Skeletal muscle tissue (tissue), 4 donors: ENCODE data around the gene IPPK. TPM values are rescaled to one million over a fixed set of nuclear protein-coding genes. Genes with fewer than 3 reads are reported as not detected.
"Not testable (repeated sequence)": the region's sequence is repeated elsewhere in the genome, so short reads cannot be mapped to it uniquely, and the experiment has no call there.

Experiments
- H3K27ac ChIP-seq: one replicate; pipeline ENCODE4 v1.7.0; 2013; ENCODE audit warnings: mild to moderate bottlenecking, low read depth, low read length, inconsistent platforms
- H3K27me3 ChIP-seq, 3 donors: one replicate each; pipeline ENCODE4 v1.7.0; 2013; ENCODE audit warnings: low read length in 3 of 3; ENCODE audit not compliant: control insufficient read depth in 3 of 3, insufficient read depth in 3 of 3
- H3K36me3 ChIP-seq, 3 donors: one replicate each; pipeline ENCODE4 v1.7.0; 2013; ENCODE audit warnings: low read length in 3 of 3; ENCODE audit not compliant: control insufficient read depth in 3 of 3, insufficient read depth in 3 of 3
- H3K4me1 ChIP-seq, 3 donors: one replicate each; pipeline ENCODE4 v1.7.0; 2013; ENCODE audit warnings: low read length in 3 of 3, mild to moderate bottlenecking in 3 of 3; ENCODE audit not compliant: control insufficient read depth in 3 of 3, insufficient read depth in 3 of 3
- H3K4me3 ChIP-seq, 3 donors: one replicate each; pipeline ENCODE4 v1.7.0; 2013; ENCODE audit warnings: low read length in 3 of 3
- H3K9ac ChIP-seq, 3 donors: one replicate each; pipeline ENCODE4 v1.7.0; 2013; ENCODE audit warnings: low read length in 3 of 3, mild to moderate bottlenecking in 3 of 3, moderate library complexity in 2 of 3, low read depth in 1 of 3
- H3K9me3 ChIP-seq, 3 donors: one replicate each; pipeline ENCODE4 v1.7.0; 2013; ENCODE audit warnings: low read length in 3 of 3; ENCODE audit not compliant: control insufficient read depth in 3 of 3
- total RNA-seq: library from RNA; depleted of rRNA; stranded (reverse); fragments of >200 nt; gene quantifications from one replicate; pipeline ENCODE4 v1.2.3, GENCODE V29; 2014
- donor health status: Osteomylitis.

Gene IPPK
- total RNA-seq, 1 donor from 2014 or later = 6.3 TPM

DNA sequence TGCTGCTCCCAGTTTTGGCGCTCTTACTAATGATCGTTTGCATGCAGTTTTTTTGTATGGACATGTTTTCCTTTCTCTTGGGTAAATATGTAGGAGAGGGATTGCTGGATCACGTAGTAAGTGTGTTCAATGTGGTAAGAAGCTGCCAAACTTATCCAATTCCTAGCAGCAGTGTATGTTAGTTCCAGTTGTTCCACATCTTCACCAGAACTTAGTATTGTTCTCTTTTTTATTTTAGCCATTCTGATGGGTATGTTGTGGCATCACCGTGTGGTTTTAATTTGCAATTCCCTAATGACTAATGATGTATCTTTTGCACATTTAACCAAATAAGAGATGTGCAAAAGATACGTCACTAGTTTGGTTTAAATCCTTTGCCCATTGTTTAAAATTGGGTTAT is 65.9 kb downstream of the IPPK start:
- H3K36me3 ChIP-seq = no peaks in the 10 kb centered on the region
- no peaks in the 10 kb centered on the region for H3K27me3 ChIP-seq
- peaks cover 0 to 3% (median 0%) of the 10 kb centered on the region in 3 donors for H3K9me3 ChIP-seq
- H3K4me3 ChIP-seq = no peak overlapping the region
- H3K9ac ChIP-seq = no peak overlapping the region
- H3K4me1 ChIP-seq = peaks cover 20 to 37% (median 27%) of the 10 kb centered on the region in 3 donors
- H3K27ac ChIP-seq = no peak overlapping the region

DNA sequence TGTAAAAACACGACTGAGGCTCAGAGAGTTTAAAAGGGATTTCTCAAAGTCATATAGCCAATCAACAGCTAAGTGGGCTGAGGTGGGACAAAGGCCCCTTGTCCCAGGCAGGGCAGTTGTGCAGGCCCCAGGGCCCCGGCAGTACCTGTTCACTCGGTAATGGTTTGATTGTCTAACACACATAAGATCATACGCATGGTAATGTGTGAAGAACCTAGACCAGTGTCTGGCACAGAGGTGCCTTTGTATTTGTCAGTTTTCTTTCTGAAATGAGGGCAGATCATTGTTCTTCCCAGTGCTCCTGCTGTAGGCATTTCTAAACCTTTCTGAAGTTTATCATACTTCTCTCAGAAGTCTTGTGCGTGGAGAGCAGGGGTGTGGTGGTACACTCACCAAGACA is 66.8 kb downstream of the IPPK start:
- Histone ChIP-seq H3K27ac (no peak overlapping the region), H3K9me3 (peaks cover 0 to 3% (median 0%) of the 10 kb centered on the region in 3 donors), H3K27me3 (no peaks in the 10 kb centered on the region), H3K9ac (no peak overlapping the region), H3K4me3 (no peak overlapping the region), H3K36me3 (no peaks in the 10 kb centered on the region), H3K4me1 (peaks cover 12 to 32% (median 21%) of the 10 kb centered on the region in 3 donors)

DNA sequence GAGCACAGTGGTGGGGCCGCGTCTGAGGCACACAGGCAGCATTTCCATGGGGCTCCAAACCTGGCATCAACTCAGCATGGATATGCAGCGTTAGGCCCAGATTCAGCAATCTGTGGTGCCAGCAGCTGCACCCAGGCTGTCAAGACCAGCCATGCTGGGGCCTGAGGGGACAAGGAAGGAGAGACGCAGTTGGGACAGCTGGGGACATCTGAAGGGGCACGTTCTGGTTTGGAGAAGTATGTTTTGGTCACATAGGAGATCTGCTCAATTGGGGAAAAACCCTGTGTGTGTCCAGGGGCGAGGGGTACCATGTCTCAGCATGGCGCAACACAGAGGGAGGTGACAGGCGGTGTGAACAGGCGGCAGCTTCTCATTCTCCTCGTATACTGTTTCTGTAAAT is 67.5 kb downstream of the IPPK start:
- Histone ChIP-seq H3K27ac (peak overlapping the region; percentile 79), H3K27me3 (no peaks in the 10 kb centered on the region), H3K9me3 (peaks cover 0 to 3% (median 0%) of the 10 kb centered on the region in 3 donors), H3K4me3 (no peak overlapping the region), H3K9ac (no peak overlapping the region), H3K36me3 (no peaks in the 10 kb centered on the region), H3K4me1 (peaks cover 7 to 27% (median 16%) of the 10 kb centered on the region in 3 donors)

DNA sequence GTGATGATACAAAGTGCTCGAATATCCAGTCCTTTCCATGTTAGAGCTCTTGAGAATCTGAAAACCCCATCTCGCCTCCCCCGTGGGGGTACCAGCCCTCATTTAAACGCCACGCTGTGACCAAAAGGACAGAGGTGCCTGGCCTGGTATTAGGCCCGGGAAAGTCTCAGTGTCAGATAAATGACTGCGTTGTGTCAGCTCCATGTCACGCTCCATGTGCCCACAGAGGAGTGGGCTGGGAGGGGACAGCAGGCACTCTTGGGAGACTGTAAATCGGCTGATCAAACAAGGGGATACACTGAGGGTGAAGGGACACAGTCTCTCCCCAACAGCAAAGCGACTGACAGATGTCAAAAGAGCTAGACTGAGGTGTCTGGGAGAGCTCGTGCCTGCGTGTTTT is 68.5 kb downstream of the IPPK start:
- peak overlapping the region in 1 of 3 donors; percentile 16 for H3K9ac ChIP-seq
- peaks cover 7 to 23% (median 16%) of the 10 kb centered on the region in 3 donors for H3K4me1 ChIP-seq
- H3K27me3 ChIP-seq = no peaks in the 10 kb centered on the region
- no peak overlapping the region for H3K4me3 ChIP-seq
- peaks cover 0 to 3% (median 0%) of the 10 kb centered on the region in 3 donors for H3K9me3 ChIP-seq
- no peaks in the 10 kb centered on the region for H3K36me3 ChIP-seq
- peak overlapping the region; percentile 79 for H3K27ac ChIP-seq

DNA sequence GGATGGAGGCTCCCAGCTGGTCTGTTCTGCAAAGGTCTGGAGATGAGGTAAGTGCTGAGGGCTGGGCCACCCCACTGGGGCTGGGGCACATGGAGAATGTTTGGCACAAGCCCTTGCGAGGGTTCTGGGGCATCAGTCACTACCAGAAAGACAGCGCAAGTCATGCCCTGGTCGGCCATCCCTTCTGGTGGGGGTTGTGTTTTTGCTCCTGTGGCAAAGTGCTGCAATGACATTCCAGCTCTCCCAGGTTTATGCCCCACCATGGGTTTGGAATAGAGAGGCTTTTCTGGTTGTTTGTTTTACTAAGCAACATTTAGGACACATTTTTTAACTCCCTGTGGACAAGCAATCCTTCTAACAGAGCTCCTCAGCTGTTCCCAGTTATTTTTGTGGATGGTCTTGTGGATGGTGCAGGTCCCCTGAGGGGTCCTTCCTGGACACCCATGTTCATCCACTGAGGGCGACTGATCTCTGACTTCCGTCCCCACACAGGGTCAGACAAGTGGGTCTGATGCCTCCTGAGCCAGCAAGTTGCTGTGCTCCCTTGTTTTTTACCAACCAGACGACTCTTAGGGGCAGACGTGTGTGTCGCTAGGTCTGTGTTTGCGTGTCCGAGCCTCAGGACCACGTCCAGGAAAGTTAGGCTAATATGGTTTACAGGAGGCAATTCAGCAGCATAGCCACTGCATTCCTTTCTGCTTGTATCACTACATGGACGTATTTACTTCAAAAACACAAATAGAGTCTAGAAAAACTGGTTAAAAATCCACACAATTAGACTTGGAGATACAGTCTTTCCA is 69.3 kb downstream of the IPPK start:
- Histone ChIP-seq H3K4me3 (peak overlapping the region in 1 of 3 donors; percentile 35), H3K9ac (peak overlapping the region in 1 of 3 donors; percentile 2), H3K4me1 (peaks cover 7 to 23% (median 16%) of the 10 kb centered on the region in 3 donors)

DNA sequence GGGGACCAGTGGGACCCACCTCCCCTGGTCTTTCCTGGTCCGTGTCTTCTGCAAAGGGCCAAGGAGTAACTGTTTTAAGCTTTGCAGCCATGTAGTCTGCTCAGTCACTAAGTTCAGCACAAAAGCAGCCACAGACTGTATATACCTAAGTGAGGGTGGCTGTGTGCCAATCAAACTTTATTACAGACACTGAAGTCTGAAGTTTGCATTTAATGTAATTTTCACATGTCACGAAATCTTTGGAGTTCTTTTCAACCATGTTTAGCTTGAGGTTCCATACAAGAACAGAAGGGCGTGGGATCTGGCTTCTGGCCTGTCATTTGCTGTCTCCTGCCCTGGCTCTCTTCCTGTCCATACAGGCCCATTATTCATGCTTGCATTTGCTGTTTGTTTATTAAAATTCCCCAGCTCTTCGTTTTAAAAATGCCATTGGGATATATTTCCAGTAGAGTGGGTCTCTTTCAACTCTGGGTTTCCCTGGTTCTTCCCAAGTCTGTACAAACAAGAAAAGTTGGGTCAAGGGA is 69.9 kb downstream of the IPPK start:
- H3K4me1 ChIP-seq = peaks cover 7 to 23% (median 16%) of the 10 kb centered on the region in 3 donors
- H3K27ac ChIP-seq = peak overlapping the region; percentile 79
- no peaks in the 10 kb centered on the region for H3K36me3 ChIP-seq
- peaks cover 0 to 3% (median 0%) of the 10 kb centered on the region in 3 donors for H3K9me3 ChIP-seq
- no peak overlapping the region for H3K4me3 ChIP-seq
- no peaks in the 10 kb centered on the region for H3K27me3 ChIP-seq
- H3K9ac ChIP-seq = no peak overlapping the region

More for the DNA sequence above, 69.3 kb downstream of the IPPK start:
- Histone ChIP-seq H3K36me3 (no peaks in the 10 kb centered on the region), H3K27ac (peak overlapping the region; percentile 79), H3K9me3 (peaks cover 0 to 3% (median 0%) of the 10 kb centered on the region in 3 donors), H3K27me3 (no peaks in the 10 kb centered on the region)

DNA sequence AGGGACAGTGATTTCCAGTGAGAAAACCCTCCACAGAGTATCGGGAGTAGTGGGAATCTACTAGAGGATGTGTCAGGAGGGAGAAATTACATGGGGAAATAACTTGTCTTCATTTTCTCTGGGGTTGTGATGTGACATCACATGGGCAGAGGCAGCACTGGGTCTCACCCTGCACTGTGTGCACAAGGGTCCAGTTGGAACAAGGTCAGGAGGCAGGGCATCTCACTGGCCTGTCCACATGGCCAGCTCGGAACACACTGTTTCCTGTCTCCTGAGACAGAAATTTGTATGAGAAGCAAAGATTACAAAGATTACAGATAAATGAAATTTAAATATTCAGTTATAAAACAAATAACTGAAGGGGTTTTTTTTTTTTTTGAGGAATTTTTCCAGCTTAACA is 71.5 kb downstream of the IPPK start:
- peaks cover 7 to 23% (median 21%) of the 10 kb centered on the region in 3 donors for H3K4me1 ChIP-seq
- H3K27ac ChIP-seq = peak overlapping the region; percentile 79
- no peaks in the 10 kb centered on the region for H3K27me3 ChIP-seq
- no peak overlapping the region for H3K4me3 ChIP-seq
- no peaks in the 10 kb centered on the region for H3K36me3 ChIP-seq
- H3K9me3 ChIP-seq = no peaks in the 10 kb centered on the region
- no peak overlapping the region for H3K9ac ChIP-seq

DNA sequence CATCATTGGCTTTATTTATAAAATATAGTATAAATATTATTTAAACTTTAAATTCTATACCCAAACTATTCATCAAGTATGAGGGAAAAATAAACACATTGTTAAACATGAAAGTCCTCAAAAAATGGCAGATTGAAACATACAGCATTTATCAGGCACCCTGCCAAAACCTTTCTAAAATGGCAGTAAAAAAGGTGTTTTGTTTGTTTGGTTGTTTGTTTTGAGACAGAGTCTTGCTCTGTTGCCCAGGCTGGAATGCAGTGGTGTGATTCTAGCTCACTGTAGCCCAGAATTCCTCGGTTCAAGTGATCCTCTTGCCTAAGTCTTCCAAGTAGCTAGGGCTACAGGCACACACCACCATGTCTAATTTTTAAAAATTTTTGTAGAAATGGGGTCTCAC is 74.0 kb downstream of the IPPK start:
- peaks cover 6 to 18% (median 15%) of the 10 kb centered on the region in 3 donors for H3K4me1 ChIP-seq
- H3K9ac ChIP-seq = no peak overlapping the region
- H3K27me3 ChIP-seq = no peaks in the 10 kb centered on the region
- no peak overlapping the region for H3K27ac ChIP-seq
- H3K9me3 ChIP-seq = no peaks in the 10 kb centered on the region
- no peaks in the 10 kb centered on the region for H3K36me3 ChIP-seq
- no peak overlapping the region for H3K4me3 ChIP-seq

DNA sequence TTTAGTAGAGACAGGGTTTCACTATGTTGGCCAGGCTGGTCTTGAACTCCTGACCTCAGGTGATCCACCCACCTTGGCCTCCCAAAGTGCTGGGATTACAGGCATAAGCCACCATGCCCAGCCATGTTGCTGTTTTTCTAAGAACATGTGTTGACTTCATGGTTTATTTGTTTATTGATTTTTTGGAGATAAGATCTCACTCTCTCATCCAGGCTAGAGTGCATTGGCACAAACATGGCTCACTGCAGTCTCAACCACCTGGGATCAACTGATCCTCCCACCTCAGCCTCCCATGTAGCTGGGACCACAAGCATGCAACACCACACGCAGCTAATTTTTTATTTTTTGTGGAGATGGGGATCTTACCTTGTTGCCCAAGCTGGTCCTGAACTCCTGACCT is 74.9 kb downstream of the IPPK start:
- H3K4me1 ChIP-seq = peaks cover 6 to 13% (median 10%) of the 10 kb centered on the region in 3 donors

More for the DNA sequence above, 74.9 kb downstream of the IPPK start:
- not testable (repeated sequence) for H3K27ac ChIP-seq, H3K36me3 ChIP-seq, H3K9me3 ChIP-seq, H3K27me3 ChIP-seq, H3K4me3 ChIP-seq, H3K9ac ChIP-seq
